GM19351 (cell line): ENCODE data around the gene PPP2R2B.
"Not testable (repeated sequence)": the region's sequence is repeated elsewhere in the genome, so short reads cannot be mapped to it uniquely, and the experiment has no call there.

Experiments used
- ATAC-seq: cut with Tn5 transposase; IDR thresholded peaks from one replicate; pipeline ENCODE4 v1.9.1; 2021; ENCODE audit warnings: mild to moderate bottlenecking, moderate library complexity; ENCODE audit not compliant: unreplicated experiment

The PPP2R2B gene

DNA sequence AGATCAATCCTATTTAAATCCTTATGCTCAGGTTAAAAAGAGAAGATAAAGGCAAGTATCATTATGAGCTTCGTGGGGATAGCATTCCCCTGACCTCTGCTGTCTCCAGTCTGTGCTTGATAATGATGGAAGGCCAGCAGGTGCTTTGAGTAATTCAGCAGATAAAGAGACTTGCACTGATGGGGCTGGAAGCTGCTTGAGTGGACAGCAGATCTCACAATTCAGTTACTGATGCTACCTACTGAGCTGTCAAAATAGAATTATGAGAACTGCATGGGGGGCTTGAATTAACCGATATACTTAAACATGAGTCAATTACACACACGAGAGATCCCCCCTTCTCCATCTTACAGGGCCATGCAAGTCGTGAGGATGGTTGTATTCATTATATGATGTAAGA, 254.9 kb downstream of the PPP2R2B start:
- no peak for ATAC-seq

DNA sequence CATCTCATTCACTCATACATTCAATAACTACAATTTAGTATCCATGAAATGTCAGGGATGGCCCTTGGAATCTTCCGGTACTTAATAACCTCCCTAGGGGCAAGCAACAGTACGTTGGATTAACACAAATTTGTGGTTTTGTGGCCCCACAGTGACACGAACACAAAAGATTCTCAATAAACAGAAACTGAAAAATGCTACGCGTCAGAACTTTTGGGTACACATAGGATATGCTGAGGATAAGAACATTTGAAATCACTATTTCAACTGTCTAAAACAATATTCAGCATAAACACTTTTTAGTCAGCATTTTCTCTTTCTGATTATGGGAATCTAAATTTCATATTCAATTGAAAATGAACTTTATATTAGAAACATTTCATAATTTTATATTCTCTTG, 255.5 kb downstream of the PPP2R2B start:
- ATAC-seq, result no peak

- ATAC-seq, result no peak
Observed at GRCh38 chr5:146622391-146622790, 256.2 kb downstream of the PPP2R2B start.

GRCh38 chr5:146620669-146621051, 257.9 kb downstream of the PPP2R2B start:
- no peak for ATAC-seq

DNA sequence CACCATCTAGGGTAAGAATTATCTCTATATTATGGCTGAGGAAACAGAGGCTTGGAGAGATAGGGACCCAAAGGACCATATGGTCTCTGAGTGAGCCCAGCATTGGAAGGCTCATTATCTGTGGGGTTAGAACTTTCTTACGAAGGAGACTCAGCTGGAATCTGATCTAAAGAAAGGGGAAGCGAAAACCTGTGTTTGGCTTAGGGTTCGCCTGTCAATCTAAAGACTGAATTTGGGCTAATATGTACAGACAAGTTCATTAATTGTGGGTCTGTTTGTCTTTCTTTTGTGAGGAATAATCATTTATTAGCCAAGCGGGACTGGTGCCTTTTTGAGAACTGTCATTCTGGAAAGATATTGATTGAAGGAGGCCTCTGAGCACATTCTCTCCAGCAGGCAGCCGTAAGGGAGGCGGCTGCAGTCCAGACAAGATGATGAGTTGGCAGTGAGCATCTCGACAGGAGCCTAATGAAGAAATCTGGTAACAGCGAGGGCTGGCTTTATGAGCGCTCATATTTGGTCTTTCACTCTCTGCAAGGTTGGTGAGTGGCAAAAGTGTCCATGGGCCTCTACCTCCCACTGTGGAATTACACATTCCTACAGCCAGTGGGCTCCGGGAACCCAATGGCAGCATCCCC, 258.4 kb downstream of the PPP2R2B start:
- peak; percentile 52 for ATAC-seq

- no peak for ATAC-seq
Observed at GRCh38 chr5:146618434-146618833, 260.1 kb downstream of the PPP2R2B start.

DNA sequence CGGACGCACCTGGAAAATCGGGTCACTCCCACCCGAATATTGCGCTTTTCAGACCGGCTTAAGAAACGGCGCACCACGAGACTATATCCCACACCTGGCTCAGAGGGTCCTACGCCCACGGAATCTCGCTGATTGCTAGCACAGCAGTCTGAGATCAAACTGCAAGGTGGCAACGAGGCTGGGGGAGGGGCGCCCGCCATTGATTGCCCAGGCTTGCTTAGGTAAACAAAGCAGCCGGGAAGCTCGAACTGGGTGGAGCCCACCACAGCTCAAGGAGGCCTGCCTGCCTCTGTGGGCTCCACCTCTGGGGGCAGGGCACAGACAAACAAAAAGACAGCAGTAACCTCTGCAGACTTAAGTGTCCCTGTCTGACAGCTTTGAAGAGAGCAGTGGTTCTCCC, 268.8 kb downstream of the PPP2R2B start:
- not testable (repeated sequence) for ATAC-seq

DNA sequence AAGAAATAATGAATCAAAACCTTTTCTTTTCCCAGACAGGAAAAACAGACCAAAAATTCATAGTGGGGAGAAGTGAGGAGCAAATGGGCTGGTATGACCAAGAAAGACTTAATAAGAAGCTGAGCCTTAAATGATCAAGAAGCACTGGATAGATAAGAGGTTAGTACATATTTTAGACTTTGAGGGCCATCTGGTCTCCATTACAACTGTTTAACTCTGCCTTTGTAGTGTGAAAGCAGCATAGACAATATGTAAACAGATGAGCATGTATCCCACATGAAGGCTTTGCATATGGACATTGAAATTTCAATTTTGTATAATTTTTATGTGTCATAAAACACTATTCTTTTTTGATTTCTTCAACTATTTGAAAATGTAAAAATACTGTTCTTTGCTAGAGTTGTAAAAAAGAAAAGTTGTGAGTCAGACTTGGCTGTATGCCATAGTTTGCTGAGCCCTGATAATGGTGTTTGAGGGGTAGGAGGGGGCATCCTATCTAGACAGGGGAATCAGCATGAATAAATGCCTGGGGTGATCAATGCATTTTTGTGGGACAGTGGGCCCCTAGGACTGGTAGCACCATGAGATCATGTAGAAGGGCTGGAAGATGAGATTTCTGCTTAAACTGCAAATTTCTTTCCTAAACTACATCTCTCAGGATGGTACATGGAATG, 270.8 kb downstream of the PPP2R2B start:
- ATAC-seq, result no peak

GRCh38 chr5:146606893-146607292, 271.7 kb downstream of the PPP2R2B start:
- ATAC-seq, result no peak

- no peak for ATAC-seq
Observed at GRCh38 chr5:146600376-146600775, 278.2 kb downstream of the PPP2R2B start.

DNA sequence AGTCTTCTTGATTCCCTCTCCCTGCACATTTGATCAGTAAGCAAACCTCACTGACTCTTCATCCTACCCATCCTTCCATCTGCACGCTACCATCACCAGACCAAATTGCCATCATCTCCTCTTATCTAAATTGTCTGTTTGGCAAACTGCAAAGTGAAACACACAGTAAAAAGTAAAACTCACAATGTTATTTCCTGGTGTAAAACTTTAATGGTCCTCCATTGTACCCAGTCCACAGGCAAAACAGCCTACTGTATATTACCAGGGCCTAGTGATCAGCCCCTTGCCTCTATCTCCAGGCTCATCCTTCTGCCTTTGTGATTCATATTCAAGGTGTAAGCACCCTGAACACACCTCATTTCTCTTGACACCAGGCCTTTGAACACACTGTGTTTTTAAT, 279.3 kb downstream of the PPP2R2B start:
- no peak for ATAC-seq

DNA sequence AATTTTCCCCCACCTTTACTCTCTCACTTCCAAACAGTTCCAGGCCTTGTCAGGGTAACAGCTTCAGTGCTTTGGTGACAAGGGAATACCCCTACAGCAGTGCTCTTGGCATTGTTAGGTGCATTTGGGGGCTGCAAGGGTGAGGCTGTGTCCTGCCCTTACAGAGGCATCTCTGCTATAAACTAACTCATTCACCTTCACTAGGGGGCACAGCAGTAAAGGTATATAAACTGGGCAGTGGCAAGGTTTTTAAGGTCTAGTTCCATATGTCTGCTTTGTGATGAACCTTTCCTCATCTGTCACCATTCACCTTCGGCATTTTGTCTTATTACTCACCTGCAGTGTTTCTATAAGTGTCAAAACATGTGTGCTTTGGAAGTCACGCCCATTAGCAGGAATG, 283.5 kb downstream of the PPP2R2B start:
- ATAC-seq, result no peak

DNA sequence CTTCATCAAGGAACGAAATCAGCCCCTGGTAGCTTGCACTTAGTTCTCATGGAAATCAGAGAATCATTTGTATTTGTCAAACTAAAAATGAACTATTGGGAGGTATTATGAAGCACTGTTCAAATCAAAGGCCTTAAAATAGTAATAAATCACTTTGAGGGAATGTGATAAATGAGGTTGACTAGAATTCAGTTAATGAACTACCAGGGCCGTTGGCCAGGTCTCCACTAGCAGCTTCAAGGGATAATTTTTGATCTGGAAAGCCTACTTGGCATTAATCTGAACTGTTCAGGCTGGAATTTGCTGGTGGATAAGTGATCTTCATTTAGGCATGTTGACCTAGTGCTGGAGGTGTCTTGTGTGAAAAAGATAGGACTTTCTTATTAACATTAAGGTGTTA, 286.2 kb downstream of the PPP2R2B start:
- ATAC-seq, result no peak

GRCh38 chr5:146589028-146589345, 289.6 kb downstream of the PPP2R2B start:
- no peak for ATAC-seq

GRCh38 chr5:146588331-146589027, 290.1 kb downstream of the PPP2R2B start:
- no peak for ATAC-seq

- no peak for ATAC-seq
Observed at GRCh38 chr5:146586752-146587151, 291.8 kb downstream of the PPP2R2B start.

DNA sequence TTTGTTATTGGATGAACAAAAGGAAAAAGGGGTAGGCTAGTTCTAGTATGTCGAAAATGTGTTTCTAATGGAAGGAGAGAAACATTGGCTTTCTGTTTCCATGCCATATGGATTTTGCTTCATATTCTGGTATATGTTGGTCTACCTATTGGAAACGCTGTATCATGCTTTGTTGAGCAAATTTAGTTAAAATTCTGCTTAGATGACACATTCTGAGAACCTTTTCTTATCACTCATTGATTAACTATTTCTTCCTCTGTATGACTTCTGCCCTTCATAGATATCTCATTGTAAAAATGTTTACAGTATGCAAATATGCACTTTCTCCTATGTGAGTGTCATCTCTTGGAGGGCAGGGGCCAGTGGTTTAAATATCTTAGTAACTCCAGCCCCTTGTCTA, 293.8 kb downstream of the PPP2R2B start:
- ATAC-seq, result no peak

GRCh38 chr5:146582051-146582596, 296.4 kb downstream of the PPP2R2B start:
- ATAC-seq, result no peak

GRCh38 chr5:146580237-146580636, 298.3 kb downstream of the PPP2R2B start:
- ATAC-seq, result no peak

GRCh38 chr5:146574713-146575112, 303.8 kb downstream of the PPP2R2B start:
- no peak for ATAC-seq

GRCh38 chr5:146568161-146568560, 310.4 kb downstream of the PPP2R2B start:
- ATAC-seq, result no peak

DNA sequence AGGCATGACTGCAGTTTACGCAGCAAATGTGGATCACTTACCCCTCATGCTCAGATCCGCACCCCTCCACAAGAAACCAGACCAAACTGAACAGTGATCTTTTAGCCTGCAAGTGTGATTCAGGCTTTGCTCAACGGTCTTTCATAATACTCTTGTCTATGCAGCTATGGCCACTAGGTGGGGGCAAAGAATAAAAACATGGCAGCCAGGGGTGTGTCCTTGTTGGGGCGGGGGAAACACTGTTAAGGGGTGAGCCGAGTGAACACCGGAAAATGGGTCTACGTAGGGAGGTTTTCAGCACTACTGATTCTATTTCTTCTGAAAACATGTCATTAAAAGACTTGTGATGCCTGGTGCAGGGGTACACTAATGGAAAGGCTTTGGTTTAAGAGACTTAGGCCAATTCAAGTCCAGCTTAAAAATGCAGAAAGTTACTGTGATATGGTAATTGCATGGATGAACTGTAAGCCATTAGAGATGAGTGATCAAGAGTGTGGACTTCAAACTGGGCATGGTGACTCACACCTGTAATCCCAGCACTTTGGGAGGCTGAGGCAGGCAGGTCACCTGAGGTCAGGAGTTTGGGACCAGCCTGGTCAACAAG, 312.7 kb downstream of the PPP2R2B start:
- ATAC-seq, result peak; percentile 99
